ENCODE data around the gene ATOSB. TPM values are rescaled to one million over a fixed set of nuclear protein-coding genes. Genes with fewer than 3 reads are reported as not detected.

The ATOSB gene
- total and polyA plus RNA-seq, 9 of the 15 experiments (the other 6 are each of a cell fraction or from before 2014, with no cell fraction given) = 0.45 to 8.0 (median 4.2) TPM

DNA sequence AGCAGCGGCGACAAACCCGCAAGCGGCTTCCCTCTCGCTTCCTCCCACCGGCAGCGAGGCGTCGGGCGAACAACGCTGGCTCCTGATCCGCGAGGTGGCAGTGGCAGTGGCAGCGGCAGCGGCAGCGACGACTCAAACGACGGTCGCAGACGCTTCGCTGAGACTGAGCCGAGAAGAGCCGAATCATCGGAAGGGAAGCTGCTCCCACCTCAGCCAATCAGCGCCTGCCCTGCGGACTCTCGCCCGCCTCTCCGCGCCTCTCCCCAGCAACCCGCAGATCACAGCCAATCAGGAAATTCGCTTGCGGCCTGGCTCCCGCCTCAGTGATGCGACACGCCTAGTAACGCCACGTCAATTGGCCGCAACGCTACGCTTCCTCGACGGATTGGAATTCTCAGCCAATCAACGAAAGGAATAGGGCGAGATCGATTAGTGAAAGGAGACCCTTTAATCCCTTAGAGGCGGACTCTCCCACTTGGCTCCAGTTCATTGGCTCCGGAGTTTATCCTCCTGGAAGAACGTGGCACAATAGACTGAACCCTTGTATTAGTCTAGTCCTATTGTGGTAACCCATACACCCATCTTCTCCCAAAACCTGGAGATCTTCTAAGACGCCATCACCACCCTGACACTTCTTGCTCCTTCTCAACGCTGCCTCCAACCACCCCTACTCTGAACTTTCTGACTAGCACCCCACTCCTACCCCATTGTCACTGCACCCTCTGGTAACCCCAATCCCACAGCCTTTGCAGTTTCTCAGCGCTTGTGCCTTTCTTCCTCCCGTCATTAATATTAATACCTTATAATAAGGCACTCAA, 43.0 kb downstream of the ATOSB start, which contains the start of gene VCP (continued):
- TF ChIP-seq ZBTB1 (CRISPR knock-in tag; IDR thresholded peaks at IDR 0.05; ENCODE audit: borderline replicate concordance, low read depth) = no peak
- no peak for TF ChIP-seq YY1 (IDR thresholded peaks at IDR 0.05; ENCODE audit: borderline replicate concordance in 1 of 3, control insufficient read depth in 1 of 3, extremely low read depth in 1 of 3, insufficient read depth in 3 of 3, insufficient read length in 1 of 3, insufficient replicate concordance in 2 of 3, low read depth in 1 of 3, low read length in 2 of 3)
- TF ChIP-seq MCM2 (IDR thresholded peaks at IDR 0.05; ENCODE audit: low read depth) = no peak
- TF ChIP-seq E2F4 (CRISPR knock-in tag; IDR thresholded peaks at IDR 0.05; ENCODE audit: low read depth) = no peak
- TF ChIP-seq RNF2 (IDR thresholded peaks at IDR 0.05) = no peak
- no peak for TF ChIP-seq ETV5 (CRISPR knock-in tag; IDR thresholded peaks at IDR 0.05; ENCODE audit: low read depth)
- TF ChIP-seq, protein P1, sequence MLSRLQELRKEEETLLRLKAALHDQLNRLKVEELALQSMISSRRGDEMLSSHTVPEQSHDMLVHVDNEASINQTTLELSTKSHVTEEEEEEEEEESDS (CRISPR knock-in tag; IDR thresholded peaks at IDR 0.05) = no peak
- no peak for TF ChIP-seq FIP1L1 (IDR thresholded peaks at IDR 0.05; ENCODE audit: low read depth, low read length, poor library complexity, severe bottlenecking)
- TF ChIP-seq GTF2A2 (tag; IDR thresholded peaks at IDR 0.05) = no peak
- no peak for TF ChIP-seq GATA2 (CRISPR knock-in tag; IDR thresholded peaks at IDR 0.05)
- peak; percentile 98 for TF ChIP-seq MBD2 (IDR thresholded peaks at IDR 0.05; ENCODE audit: borderline replicate concordance, low read depth)
- no peak for TF ChIP-seq NR4A1 (CRISPR knock-in tag; IDR thresholded peaks at IDR 0.05)
- no peak for TF ChIP-seq NR4A1 (tag; IDR thresholded peaks at IDR 0.05)
- TF ChIP-seq PHF8 (IDR thresholded peaks at IDR 0.05; ENCODE audit: borderline replicate concordance, low read length) = peak; percentile 74; the same call in 1 of the 2 replicates
- no peak for TF ChIP-seq ZC3H4 (CRISPR knock-in tag; IDR thresholded peaks at IDR 0.05; ENCODE audit: borderline replicate concordance)
- no peak for TF ChIP-seq SAFB (IDR thresholded peaks at IDR 0.05; ENCODE audit: borderline replicate concordance, low read depth, low read length)
- TF ChIP-seq ZNF668 (CRISPR knock-in tag; IDR thresholded peaks at IDR 0.05) = no peak
- TF ChIP-seq IRF1 (CRISPR knock-in tag; IDR thresholded peaks at IDR 0.05; ENCODE audit: borderline replicate concordance) = no peak
- TF ChIP-seq PRMT5 (CRISPR knock-in tag; IDR thresholded peaks at IDR 0.05) = no peak
- TF ChIP-seq CC2D1A (IDR thresholded peaks at IDR 0.05) = 0 out of 2 replicates have a peak, but pooled peaks have one; percentile 61
- peak; percentile 94 for TF ChIP-seq ASH1L (IDR thresholded peaks at IDR 0.05; ENCODE audit: borderline replicate concordance, low read depth, partially characterized antibody)
- TF ChIP-seq SMAD3 (CRISPR knock-in tag; conservative IDR thresholded peaks at IDR 0.05) = no peak
- no peak for TF ChIP-seq KDM1A (IDR thresholded peaks at IDR 0.05)
- no peak for TF ChIP-seq SREBF2 (CRISPR knock-in tag; IDR thresholded peaks at IDR 0.05)
- TF ChIP-seq USF2 (CRISPR knock-in tag; IDR thresholded peaks at IDR 0.05) = no peak
